C4-2B (cell line): Measurements from ENCODE around the gene RSRC1.
"Not testable (repeated sequence)": the region's sequence is repeated elsewhere in the genome, so short reads cannot be mapped to it uniquely, and the experiment has no call there.

Experiments
- H3K27ac ChIP-seq: fragments of 450-650 bp; 2 replicates; pipeline ENCODE4 v1.5.1; 2017
- CTCF ChIP-seq: fragments of 450-650 bp; conservative IDR thresholded peaks from 2 replicates; pipeline ENCODE4 v1.5.1; 2017; ENCODE audit warnings: mild to moderate bottlenecking
- ZFX ChIP-seq: fragments of 450-650 bp; IDR thresholded peaks from 2 replicates; pipeline ENCODE4 v1.6.1; 2017

Gene RSRC1

GRCh38 chr3:158210067-158210466 is 100.2 kb downstream of the RSRC1 start:
- H3K27ac ChIP-seq = no peak overlapping the region
- TF ChIP-seq CTCF (no peak), ZFX (no peak)

GRCh38 chr3:158213461-158213860 is 103.6 kb downstream of the RSRC1 start:
- no peak overlapping the region for H3K27ac ChIP-seq
- no peak for TF ChIP-seq CTCF
- no peak for TF ChIP-seq ZFX

GRCh38 chr3:158217992-158218391 is 108.1 kb downstream of the RSRC1 start:
- no peak for TF ChIP-seq ZFX
- TF ChIP-seq CTCF = no peak
- H3K27ac ChIP-seq = no peak overlapping the region

- H3K27ac ChIP-seq = no peak overlapping the region
- no peak for TF ChIP-seq CTCF
- no peak for TF ChIP-seq ZFX
Observed at GRCh38 chr3:158220575-158220974, 110.7 kb downstream of the RSRC1 start.

- H3K27ac ChIP-seq = no peak overlapping the region
- TF ChIP-seq ZFX = no peak
- no peak for TF ChIP-seq CTCF
Observed at GRCh38 chr3:158221426-158221825, 111.5 kb downstream of the RSRC1 start.

GRCh38 chr3:158226429-158226828 is 116.5 kb downstream of the RSRC1 start:
- no peak for TF ChIP-seq ZFX
- no peak for TF ChIP-seq CTCF
- H3K27ac ChIP-seq = no peak overlapping the region

- not testable (repeated sequence) for H3K27ac ChIP-seq
Observed at GRCh38 chr3:158228942-158229341, 119.1 kb downstream of the RSRC1 start.

GRCh38 chr3:158233791-158234190 is 123.9 kb downstream of the RSRC1 start:
- H3K27ac ChIP-seq = no peak overlapping the region
- TF ChIP-seq ZFX (no peak), CTCF (no peak)
